RPMI7951 (cell line): ENCODE data around the gene ADAD2. TPM values are rescaled to one million over a fixed set of nuclear protein-coding genes. Genes with fewer than 3 reads are reported as not detected.
"Not testable (repeated sequence)": the region's sequence is repeated elsewhere in the genome, so short reads cannot be mapped to it uniquely, and the experiment has no call there.

ENCODE experiments used
- DNase-seq: peaks from one replicate; pipeline ENCODE4 v3.0.0-alpha.2; 2012; ENCODE audit warnings: low read depth
- total RNA-seq: library from RNA; depleted of rRNA; stranded (reverse); fragments of >200 nt; shearing (Covaris generic); gene quantifications from 2 replicates; pipeline ENCODE4 v1.2.3, GENCODE V29; 2014

Gene ADAD2
- total RNA-seq, 1 experiment from 2014 or later = not detected

DNA sequence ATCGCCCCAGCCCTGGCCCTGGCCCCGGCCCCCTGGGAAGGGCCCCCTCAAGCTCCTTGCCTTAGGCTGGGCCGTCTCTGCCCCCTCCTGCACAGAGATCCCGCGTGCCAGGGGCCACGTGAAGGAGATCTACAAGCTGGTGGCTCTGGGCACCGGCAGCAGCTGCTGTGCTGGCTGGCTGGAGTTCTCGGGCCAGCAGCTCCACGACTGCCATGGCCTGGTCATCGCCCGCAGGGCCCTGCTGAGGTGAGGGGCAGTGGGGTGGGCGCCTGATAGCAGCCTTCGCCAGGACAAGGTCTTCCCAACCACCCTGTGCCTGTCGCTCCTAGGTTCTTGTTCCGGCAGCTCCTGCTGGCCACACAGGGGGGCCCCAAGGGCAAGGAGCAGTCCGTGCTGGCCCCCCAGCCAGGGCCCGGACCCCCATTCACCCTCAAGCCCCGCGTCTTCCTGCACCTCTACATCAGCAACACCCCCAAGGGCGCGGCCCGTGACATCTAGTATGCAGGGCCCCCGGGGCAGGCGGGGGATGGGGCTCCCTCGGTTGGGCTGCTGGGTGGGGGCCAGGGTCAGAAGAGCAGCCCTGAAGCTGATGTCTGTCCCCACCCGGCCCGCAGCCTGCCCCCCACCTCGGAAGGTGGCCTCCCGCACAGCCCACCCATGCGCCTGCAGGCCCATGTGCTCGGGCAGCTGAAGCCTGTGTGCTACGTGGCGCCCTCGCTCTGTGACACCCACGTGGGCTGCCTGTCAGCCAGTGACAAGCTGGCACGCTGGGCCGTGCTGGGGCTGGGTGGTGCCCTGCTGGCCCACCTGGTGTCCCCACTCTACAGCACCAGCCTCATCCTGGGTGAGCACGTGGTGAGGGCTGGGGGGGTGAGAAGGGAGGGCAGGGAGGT, 4.5 kb downstream of the ADAD2 start:
- DNase-seq = no peak

DNA sequence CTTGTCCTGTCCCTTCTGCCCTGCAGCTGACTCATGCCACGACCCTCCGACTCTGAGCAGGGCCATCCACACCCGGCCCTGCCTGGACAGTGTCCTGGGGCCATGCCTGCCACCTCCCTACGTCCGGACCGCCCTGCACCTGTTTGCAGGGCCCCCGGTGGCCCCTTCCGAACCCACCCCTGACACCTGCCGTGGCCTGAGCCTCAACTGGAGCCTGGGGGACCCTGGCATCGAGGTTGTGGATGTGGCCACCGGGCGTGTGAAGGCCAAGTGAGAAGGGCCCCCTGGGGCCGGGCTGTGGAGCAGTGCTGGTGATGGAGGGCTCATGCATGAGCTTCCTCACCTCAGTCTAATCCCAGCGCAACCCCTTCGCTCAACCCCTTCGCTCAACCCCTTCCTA, 5.1 kb downstream of the ADAD2 start:
- DNase-seq = no peak

DNA sequence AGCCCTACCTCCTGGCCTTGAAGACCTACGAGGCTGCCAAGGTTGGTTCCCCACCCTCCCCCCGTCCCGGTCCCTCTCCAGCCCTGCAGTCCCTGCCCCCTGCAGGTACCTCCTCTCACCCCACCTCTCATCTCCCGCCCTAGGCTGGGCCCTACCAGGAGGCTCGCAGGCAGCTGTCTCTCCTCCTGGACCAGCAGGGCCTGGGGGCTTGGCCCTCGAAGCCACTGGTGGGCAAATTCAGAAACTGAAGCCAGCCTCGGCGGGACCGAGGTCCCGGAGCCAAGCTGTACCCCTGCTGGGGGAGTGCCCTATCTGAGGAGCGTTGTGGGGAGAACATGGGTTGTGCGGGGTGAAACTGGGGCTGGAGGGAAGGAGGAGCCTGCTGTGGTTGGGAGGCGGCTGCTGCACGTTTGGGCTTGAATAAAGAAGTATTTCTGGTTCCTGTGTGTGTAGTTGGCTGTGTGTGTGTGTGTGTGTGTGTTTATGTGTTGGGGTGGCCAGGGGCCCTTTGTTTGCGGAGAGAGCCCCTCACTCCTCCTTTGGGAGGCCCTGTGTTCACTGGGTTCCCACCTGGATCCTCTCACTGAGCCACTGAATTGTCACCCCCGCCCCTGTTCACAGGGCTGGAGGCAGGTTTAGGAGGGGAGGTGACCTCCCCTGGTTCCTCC, 5.9 kb downstream of the ADAD2 start:
- no peak for DNase-seq

DNA sequence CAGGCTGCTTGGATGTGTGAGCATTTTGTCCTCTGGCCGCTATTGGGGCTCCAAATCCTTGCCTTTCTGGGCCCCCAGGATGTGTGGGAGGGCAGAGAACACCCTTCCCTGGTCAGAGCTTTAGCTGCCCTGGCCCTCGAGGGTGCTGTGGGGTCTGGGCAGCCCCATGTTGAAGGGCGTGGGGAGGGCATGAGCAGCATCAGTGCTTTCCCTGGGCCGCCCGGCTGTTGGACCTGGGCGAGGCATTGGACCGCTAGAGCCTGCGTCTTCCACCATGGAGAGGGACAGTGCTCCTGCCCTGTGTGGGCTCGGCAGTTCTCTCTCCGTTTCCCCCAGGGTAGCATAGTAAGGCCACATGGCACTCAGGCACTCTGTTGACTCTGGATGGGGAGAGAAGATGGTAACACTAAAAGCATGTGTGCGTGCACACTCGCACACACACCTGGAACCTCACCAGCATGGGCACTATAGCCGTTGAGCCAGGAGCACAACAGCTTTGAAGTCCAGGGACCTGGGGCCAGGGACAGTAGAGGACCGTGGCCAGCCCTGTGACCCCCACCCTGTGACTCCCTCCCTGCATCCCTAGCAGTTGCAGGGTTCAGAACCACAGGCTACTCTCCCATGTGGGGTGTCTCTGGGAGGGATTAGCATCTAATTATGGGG, 6.6 kb downstream of the ADAD2 start:
- no peak for DNase-seq

DNA sequence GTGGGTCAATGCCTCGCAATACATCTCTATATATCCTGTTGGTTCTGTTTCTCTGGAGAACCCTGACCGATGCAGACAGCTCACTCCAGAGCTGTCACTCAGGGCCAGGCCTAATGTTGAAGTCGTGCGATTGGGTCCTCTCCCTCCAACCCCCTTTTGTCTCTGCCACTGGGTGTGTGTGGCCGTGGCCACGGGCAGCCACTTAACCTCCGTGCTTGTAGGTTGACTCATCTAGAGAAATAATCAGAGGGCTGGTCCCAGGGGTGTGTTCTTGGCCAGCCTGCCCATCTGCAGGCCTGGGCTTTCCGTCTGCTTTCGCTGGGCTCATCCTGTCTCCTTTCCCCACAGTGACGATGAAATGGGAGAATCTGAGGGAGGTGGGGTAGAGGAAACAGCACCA, 7.4 kb downstream of the ADAD2 start:
- peak; percentile 36 for DNase-seq

DNA sequence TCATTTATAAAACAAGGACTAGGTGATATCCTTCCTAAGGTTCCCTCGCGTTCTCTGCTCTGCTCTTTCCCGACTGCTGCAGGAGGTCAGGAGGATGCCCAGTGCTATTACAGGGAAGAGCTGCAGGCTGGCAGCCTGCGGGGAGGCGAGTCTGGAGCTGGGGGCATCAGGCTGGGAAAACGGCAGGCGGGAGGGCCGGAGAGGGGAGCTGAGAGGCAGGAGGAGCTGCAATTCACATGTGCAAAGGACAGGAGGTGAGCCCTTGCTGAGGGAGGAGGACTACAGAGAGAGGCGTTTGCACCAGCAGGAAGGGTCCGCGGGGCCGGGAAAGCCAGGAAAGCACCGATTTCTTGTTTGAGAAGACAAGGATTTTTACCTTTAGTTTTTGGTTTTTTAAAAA, 8.1 kb downstream of the ADAD2 start:
- DNase-seq = no peak

DNA sequence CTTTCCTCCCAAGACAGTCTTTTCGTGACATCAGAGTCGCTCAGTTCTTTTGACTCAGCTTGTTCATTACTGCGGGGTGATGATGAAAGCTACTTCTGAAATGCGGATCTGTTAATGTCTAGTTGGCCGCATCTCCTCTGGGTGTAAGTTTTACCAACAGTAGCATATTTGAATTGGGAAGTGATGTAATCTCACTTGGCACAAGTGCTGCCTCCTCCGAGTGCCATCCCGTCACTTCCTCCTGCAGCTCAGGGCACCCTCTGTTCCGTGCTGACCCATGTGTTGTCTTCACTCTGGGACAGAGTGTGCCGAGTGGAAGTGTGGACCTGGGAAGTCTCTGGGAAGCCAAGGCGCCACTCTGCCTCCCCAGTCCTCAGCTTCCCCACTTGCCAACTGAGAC, 8.9 kb downstream of the ADAD2 start:
- DNase-seq = no peak

DNA sequence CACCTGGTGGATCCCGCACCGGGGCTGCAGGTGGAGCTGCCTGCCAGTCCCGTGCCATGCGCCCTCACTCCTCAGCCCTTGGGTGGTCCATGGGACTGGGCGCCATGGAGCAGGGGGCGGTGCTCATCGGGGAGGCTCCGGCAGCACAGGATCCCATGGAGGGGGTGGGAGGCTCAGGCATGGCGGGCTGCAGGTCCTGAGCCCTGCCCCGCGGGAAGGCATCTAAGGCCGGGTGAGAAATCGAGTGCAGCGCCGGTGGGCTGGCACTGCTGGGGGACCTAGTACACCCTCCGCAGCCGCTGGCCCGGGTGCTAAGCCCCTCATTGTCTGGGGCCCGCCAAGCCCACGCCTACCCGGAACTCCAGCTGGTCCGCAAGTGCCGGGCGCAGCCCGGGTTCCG, 13.6 kb downstream of the ADAD2 start:
- not testable (repeated sequence) for DNase-seq

DNA sequence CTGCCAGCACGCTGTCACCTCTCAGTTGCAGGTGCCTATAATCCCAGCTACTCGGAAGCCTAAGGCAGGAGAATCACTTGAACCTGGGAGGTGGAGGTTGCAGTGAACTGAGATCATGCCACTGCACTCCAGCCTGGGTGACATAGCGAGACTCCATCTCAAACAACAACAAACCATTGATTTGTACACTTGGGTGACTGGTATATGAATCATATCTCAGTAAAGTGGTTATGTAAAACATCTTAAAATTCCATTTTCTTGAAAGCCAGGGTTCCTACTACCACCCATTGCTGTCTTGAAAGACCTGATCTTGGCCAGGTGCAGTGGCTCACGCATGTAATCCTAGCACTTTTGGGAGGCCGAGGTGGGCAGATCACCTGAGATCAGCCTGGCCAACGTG, 14.2 kb downstream of the ADAD2 start:
- DNase-seq = not testable (repeated sequence)

DNA sequence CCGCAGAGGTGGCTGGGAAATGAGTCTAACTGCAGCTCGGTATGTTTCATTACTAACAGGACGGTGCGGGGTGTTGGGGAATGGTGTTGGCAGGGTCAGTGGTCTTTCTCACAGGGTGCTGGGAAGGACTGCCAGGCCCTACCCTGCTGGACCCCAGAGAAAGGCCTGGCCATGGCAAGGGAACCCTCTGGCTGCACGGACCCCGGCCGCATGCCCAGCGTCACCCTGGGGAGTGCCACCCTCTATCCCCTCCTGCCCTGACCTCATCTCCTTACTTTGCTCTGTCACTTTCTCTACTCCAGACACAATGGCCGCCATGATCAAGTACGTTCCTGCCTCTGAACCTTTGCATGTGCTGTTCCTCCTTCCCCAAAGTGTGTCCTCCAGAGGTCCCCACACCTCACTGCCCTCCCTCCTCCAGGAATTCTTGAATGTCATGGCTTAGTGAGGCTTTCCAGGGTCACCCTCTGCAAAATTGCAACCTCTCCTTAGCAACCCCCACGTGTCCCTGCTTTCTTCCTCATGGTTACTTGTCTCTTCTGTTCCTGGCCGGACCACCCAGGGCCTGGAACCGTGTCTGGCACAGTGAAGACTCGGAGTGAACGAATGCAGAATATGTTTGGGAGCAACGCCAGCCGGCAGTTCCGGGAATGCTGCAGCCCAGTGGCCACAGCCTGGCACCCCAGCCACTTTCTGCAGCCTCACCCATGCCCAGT, 15.2 kb downstream of the ADAD2 start:
- no peak for DNase-seq

DNA sequence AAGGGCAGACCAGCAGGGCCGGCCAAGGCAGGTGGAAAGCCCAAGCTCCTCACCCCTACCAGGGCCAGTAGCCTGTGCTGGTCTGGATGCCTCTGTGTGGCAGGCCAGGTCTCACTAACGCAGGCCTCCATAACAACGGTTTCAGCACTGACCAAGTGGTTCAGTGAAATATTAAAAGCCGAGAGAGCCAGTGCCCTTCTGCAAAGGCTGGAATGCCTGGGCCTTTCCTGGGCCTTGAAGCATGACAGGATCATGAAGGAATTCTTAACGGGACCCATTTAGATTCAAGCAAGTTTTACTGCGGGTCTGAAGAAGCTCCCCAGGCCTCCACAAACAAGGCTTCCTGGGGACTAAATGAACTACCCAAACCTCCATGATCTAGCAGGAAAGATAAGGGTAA, 16.3 kb downstream of the ADAD2 start:
- DNase-seq = no peak

DNA sequence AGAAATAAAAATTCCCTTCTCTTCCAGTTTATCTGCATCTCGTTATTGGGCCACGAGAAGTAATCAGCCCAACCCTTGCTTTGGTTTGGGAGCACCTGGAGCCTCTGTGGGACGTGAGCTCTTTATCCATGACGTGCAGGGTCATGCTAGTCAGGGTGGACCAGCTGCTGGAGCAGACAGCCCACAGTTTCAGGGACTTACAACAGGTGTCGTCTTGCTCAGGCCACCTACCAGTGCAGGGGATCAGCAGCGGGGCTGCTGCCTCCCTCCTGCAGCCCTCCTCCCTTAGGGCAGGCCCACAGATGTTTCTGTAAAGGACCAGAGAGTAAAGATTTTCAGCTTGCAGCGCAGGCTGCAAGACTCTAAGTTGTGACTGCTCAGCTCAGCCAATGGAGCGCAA, 16.9 kb downstream of the ADAD2 start:
- DNase-seq = no peak

DNA sequence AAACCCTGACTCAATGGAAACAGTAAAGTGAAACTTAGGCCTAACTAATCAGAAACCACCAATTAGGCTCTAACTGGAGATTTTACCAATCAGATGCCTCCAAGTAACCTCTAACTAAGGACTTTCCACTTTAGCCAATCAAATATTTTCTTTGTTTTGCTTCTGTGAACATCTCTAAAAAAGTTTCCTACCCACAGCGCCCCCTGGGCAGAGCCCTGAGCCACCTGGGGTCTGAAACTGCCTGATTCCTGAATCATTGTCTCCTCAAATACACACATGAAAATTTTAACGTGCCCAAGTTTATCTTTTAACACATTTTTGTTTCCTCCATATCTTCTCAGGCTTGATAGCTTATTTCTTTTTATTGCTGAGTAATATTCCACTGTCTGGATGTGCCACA, 19.0 kb downstream of the ADAD2 start:
- DNase-seq = no peak

DNA sequence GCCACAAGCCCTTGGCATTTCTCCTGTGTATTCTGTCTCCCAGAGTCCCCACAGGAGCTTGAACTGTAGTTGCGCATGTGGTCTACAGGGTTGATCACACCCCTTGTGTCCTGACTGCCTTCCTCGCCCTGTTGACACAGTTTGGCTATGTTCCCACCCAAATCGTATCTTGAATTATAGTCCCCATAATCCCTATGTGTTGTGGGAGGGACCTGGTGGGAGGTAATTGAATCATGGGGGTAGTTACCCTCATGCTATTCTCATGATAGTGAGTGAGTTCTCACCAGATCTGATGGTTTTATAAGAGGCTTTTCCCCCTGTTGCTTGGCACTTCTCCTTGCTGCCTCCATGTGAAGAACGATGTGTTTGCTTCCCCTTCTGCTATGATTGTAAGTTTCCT, 21.2 kb downstream of the ADAD2 start:
- no peak for DNase-seq

DNA sequence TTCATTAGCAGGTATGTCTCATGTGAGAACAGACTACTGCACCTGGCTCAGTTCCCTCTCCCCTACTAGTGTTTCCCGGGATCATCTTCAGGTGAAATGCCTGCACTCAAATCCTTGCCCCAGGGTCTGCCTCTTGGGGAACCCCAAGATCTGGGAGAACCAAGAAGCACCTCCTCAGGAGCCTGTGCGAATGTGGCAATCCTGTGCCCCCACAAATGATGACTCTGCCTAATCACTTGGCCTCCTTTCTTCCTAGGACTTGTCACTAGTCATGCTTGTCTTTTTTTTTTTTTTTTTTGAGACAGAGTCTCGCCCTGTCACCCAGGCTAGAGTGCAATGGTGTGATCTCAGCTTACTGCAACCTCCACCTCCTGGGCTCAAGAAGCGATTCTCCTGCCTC, 21.7 kb downstream of the ADAD2 start:
- no peak for DNase-seq

DNA sequence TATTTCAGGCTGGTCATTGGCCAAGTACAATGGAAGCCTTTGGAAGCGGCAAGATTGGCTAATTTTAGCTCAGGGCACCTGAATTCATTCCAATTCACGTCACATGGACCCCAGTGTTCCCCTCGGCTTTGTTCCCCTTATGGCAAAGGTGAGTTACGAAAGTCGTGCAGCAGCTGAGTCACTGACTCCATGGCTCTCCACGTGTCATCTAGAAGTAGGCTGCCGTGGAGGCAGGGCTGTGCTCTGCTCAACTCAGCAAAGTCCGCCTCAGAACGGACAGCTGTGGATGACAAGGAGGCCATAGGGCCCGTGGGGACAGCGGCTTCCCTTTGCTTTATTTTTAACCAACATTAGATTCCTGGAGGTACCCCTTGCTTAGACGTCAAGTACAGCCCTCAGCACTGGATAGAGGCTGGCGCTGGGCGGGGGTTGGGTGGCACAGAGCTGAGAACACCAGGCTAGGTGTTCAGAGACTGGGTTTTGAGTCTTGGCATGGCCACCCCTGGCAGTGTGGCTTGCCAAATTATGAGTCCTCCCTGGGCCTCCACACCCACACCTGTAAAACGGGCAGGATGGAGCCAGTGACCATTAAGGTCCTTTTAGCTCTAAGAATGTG, 23.6 kb downstream of the ADAD2 start:
- no peak for DNase-seq

DNA sequence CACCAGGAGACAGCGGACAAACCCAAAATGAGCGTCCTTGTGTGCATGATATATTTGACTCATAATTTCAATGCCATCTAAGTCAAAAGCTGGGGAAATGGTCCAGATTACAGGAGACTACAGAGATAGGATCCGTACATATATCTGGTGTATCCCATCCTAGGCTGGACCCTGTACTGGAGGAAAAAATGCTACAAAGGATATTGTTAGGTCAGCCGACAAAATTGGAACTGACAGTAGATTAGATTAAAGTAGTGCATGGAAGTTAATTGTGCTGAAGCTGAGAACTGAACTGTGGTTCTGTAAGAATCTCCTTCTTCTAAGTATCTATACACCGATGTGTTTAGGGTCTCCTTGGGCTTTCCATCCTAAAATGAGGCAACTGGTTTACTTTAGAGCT, 24.6 kb downstream of the ADAD2 start:
- DNase-seq = no peak

DNA sequence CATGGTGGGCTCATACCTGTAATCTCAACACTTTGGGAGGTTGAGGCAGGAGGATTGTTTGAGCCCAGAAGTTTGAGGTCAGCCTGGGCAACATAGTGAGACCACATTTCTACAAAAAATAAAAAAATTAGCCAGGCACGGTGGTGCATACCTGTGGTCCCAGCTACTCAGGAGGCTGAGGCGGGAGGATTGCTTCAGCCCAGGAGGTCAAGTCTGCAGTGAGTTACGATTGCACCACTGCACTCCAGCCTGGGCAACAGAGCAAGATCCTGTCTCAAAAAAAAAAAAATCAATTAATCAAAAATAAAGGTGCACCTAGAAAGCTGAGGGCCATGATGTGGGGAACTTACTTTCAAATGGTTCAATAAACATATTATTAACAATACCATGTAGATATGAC, 25.2 kb downstream of the ADAD2 start:
- not testable (repeated sequence) for DNase-seq

DNA sequence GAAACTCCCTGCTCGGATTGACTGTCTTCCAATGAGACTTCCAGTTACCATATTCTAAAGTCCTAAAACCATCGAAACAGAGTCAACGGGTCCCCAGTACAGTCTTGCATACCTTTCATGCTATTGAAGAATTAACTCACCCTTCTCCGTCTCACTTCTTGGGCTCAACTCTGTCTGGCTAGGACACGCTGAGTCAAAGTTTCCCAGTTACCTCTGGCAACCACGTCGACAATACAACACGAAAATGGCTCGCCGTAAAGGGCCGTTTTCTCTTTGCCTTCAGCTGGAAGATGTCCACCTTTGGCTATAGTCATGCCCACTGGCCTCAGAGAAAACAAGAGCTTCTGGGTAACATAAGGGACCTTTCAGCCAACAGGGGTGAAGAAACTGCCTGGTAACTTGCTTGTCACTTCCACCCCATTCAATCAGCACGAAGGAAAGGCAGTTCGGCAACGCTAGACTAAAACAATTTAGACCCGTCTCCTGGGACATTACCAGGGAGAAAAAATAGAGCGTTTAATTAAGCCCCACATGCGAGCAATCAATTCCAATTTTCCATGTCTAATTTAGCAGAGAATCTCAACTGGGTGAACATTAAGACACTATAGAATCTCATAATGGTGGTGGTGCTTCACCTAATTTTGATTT, 27.3 kb downstream of the ADAD2 start:
- no peak for DNase-seq

DNA sequence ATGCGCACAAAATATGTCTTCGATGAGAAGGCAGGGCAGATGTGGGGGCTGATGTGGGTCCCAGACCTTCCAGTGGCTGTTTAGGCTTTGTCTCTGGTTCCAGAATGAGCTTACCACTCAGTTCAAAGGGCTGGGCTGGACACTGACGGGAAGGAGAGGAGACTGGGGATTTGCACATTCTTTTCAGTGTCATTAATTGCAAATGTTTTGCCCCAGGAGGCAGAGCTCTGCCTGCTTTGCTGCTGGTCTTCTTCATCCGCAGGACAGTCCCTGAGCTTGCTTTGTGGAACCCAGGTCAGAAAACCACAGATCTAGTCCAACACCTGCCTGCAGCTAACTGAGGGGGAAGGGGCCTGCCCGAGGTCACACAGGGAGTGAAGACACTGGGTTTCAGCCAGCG, 28.0 kb downstream of the ADAD2 start:
- DNase-seq = no peak

DNA sequence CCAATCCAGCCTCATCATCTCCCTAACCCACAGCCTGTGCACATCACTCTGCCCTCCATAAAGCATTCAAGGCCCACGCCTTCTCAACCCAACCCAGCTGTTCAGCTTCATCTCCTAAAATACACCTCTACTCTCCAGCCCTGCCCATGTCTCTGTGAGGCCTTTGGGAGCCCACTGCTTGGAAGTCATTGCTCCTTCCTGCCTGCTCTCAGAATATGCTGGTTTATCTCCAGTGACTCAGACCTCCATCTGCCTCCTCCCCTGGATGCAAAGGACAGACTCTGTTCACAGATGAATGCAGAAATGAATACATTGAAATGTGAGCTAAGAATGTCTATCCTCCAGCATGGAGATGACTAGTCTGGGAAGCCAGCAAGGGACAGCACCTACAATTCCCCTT, 29.9 kb downstream of the ADAD2 start:
- DNase-seq = no peak
